HG03354 (cell line): ENCODE measurements around the gene MYLK.
"Not testable (repeated sequence)": the region's sequence is repeated elsewhere in the genome, so short reads cannot be mapped to it uniquely, and the experiment has no call there.

ENCODE experiments used
- ATAC-seq: cut with Tn5 transposase; IDR thresholded peaks from one replicate; pipeline ENCODE4 v1.9.1; 2021; ENCODE audit warnings: mild to moderate bottlenecking; ENCODE audit not compliant: unreplicated experiment, poor library complexity, severe bottlenecking

The MYLK gene

GRCh38 chr3:123623346-123623880 lies 260.7 kb downstream of the MYLK start:
- ATAC-seq, result no peak

GRCh38 chr3:123622766-123623165 lies 261.4 kb downstream of the MYLK start:
- ATAC-seq, result no peak

- ATAC-seq, result no peak
Measured at GRCh38 chr3:123621850-123622189, 262.3 kb downstream of the MYLK start.

GRCh38 chr3:123621186-123621849 lies 262.8 kb downstream of the MYLK start:
- ATAC-seq, result no peak

- no peak for ATAC-seq
Measured at GRCh38 chr3:123620343-123620742, 263.8 kb downstream of the MYLK start.

GRCh38 chr3:123618768-123619484 lies 265.2 kb downstream of the MYLK start:
- ATAC-seq, result no peak

GRCh38 chr3:123618076-123618708 lies 265.9 kb downstream of the MYLK start:
- ATAC-seq, result no peak

- ATAC-seq, result no peak
Measured at GRCh38 chr3:123616593-123616992, 267.5 kb downstream of the MYLK start.

GRCh38 chr3:123613543-123613942 lies 270.6 kb downstream of the MYLK start:
- ATAC-seq, result no peak

- not testable (repeated sequence) for ATAC-seq
Measured at GRCh38 chr3:123611674-123612073, 272.5 kb downstream of the MYLK start.

GRCh38 chr3:123611082-123611481 lies 273.1 kb downstream of the MYLK start:
- no peak for ATAC-seq

- ATAC-seq, result peak; percentile 90
Measured at GRCh38 chr3:123610331-123610730, 273.8 kb downstream of the MYLK start.

GRCh38 chr3:123609063-123609462 lies 275.1 kb downstream of the MYLK start:
- no peak for ATAC-seq

- no peak for ATAC-seq
Measured at GRCh38 chr3:123608263-123608937, 275.7 kb downstream of the MYLK start.

- no peak for ATAC-seq
Measured at GRCh38 chr3:123606527-123606926, 277.6 kb downstream of the MYLK start.

- peak; percentile 70 for ATAC-seq
Measured at GRCh38 chr3:123605789-123606234, 278.3 kb downstream of the MYLK start.

GRCh38 chr3:123603153-123603552 lies 281.0 kb downstream of the MYLK start:
- ATAC-seq, result not testable (repeated sequence)

- no peak for ATAC-seq
Measured at GRCh38 chr3:123602325-123602724, 281.8 kb downstream of the MYLK start.

- not testable (repeated sequence) for ATAC-seq
Measured at GRCh38 chr3:123600863-123601262, 283.3 kb downstream of the MYLK start.

- ATAC-seq, result no peak
Measured at GRCh38 chr3:123597561-123597960, 286.6 kb downstream of the MYLK start.
